GM18526 (cell line): ENCODE results near the gene SLC35B2.

ENCODE experiments used
- POLR2A ChIP-seq: IDR thresholded peaks from 3 replicates; pipeline ENCODE4 v1.6.1; 2011; ENCODE audit not compliant: insufficient read length; ENCODE audit errors: extremely low read depth

SLC35B2 gene

DNA sequence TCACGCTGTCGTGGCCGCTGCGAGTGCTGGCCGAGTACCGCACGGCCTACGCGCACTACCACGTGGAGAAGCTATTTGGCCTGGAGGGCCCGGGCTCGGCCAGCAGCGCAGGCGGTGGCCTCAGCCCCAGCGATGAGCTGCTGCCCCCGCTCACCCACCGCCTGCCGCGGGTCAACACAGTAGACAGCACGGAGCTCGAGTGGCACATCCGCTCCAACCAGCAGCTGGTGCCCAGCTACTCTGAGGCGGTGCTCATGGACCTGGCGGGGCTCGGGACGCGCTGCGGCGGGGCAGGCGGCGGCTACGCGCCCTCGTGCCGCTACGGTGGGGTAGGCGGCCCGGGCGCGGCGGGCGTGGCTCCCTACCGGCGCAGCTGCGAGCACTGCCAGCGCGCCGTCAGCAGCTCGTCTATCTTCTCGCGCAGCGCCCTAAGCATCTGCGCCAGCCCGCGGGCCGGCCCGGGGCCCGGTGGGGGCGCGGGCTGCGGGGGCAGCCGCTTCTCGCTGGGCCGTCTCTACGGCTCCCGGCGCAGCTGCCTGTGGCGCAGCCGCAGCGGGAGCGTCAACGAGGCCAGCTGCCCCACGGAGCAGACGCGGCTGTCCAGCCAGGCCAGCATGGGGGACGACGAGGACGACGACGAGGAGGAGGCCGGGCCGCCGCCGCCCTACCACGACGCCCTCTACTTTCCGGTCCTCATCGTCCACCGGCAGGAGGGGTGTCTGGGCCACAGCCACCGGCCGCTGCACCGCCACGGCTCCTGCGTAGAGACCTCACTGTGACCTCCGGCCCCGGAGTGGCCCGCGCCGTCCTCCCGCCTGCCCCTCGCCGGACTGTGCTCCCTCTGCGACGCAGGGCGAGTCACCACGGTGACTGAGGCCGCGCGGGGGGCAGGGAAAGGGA, 18.7 kb upstream of the SLC35B2 start:
- no peak for TF ChIP-seq POLR2A

DNA sequence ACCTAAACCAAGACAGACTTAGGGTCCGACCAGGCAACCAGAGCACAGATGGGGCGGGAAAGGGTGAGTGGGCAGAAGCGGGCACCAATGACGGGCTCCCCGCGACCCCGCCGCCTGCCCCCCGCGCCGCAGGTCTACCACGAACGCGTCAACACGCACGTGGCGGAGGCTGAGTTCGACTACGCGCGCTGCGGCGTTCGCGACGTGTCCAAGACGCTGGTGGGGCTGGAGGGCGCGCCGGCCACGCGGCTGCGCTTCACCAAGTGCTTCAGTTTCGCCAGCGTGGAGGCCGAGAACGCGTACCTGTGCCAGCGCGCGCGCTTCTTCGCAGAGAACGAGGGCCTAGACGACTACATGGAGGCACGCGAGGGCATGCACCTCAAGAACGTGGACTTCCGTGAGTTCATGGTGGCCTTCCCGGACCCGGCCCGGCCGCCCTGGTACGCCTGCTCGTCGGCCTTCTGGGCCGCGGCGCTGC, 18.0 kb upstream of the SLC35B2 start:
- no peak for TF ChIP-seq POLR2A

GRCh38 chr6:44273617-44274016, 16.3 kb upstream of the SLC35B2 start:
- TF ChIP-seq POLR2A: no peak

DNA sequence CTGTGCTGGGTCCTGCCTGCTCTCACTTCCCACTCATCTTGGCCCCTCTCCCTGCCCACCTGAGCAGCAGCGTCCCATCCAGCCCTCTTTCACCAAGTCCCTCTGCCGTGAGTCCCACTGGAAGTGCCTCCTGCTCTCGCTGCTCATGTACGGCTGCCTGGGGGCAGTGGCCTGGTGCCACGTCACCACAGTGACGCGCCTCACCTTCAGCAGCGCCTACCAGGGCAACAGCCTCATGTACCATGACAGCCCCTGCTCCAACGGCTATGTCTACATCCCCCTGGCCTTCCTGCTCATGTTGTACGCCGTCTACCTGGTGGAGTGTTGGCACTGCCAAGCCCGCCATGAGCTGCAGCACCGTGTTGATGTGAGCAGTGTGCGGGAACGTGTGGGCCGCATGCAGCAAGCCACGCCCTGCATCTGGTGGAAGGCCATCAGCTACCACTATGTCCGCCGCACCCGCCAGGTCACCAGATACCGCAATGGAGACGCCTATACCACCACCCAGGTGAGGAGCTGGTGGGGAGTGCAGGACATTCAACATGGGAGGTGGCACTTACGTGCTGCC, 15.8 kb upstream of the SLC35B2 start:
- no peak for TF ChIP-seq POLR2A

DNA sequence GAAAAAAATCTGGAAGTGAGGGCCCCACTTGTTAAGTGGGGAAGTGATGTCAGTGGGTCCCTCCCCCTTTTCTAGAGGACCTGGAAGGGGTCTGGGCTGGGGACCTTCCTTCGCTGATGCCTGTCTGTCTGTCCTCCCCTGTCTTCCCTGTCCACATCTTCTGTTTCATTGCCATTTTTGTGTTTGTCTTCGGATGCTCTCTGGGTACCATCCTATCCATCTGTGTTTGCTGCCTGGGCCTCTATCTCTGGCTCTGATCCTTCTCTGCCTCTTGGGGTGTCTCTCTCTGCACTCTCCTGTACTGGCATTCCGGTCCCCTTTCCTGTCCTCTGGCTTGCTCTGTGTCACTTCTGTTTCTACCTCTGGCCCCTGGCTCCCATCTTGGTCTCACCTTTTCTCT, 15.2 kb upstream of the SLC35B2 start:
- TF ChIP-seq POLR2A: no peak

DNA sequence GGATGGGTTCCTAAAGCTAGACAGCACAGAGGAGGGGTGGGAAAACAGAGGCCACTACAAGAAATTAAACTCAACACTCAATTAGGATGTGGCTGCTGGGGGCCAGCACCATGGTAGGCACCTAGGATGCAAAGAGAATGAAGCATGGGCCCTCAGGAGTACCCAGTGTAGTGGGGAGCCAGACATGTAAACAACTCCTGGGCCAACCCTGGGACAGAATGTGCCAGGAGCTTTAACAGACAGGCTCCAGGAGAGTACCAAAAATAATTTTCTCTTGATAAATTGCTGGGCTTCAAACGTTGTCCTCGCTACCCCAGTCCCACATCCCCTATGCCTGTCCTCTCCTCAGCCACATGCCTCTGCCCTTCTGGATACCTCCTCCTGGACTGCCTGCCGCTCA, 14.6 kb upstream of the SLC35B2 start:
- TF ChIP-seq POLR2A: no peak

- no peak for TF ChIP-seq POLR2A
Measured at GRCh38 chr6:44271406-44271723, 14.0 kb upstream of the SLC35B2 start.

DNA sequence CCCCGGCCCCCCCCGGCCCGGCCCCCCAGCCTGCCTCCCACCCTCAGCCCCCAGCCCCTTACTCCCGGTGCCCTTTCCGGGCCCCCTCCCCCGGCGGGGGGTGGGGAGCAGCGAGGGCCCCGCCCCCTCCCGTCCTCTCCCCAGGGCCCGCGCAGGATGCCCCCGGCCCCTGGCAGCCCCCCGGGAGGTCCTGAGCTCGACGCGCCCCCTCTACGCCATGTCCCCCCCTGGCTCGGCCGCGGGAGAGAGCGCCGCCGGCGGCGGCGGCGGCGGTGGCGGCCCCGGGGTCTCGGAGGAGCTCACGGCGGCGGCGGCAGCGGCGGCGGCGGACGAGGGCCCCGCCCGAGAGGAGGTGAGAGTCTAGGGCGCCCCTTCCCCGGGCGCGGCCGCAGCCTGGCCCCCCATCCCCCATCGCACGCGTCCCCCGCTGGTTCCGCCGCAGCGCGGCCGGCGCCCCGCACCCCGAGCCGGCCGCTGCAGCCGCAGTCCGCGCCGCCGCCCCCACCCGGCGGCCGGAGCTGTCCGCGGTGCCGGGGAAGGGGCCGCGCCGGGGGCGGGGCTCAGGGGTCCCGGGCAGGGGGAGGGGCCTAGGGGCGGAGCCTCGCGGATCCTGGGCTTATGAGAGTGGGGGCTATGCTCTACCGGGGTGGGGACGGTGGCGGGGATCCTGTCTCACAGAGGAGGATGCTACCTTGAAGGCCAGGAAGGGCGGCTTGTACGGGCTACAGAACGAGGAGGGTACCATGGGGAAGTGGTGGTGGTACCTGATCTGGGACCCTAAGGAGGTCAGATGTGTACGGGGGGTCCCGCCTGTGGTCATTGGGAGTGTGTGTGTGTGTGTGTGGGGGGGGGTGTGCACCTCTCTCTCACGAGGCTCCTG, 13.4 kb upstream of the SLC35B2 start:
- TF ChIP-seq POLR2A: no peak

- TF ChIP-seq POLR2A: no peak
Measured at GRCh38 chr6:44269921-44270525, 12.7 kb upstream of the SLC35B2 start, which contains the start of gene TMEM151B. Gene TMEM151B, plus strand, starts transcription at chr6:44270450. Its CDS starts 293 bp downstream, at chr6:44270743.

DNA sequence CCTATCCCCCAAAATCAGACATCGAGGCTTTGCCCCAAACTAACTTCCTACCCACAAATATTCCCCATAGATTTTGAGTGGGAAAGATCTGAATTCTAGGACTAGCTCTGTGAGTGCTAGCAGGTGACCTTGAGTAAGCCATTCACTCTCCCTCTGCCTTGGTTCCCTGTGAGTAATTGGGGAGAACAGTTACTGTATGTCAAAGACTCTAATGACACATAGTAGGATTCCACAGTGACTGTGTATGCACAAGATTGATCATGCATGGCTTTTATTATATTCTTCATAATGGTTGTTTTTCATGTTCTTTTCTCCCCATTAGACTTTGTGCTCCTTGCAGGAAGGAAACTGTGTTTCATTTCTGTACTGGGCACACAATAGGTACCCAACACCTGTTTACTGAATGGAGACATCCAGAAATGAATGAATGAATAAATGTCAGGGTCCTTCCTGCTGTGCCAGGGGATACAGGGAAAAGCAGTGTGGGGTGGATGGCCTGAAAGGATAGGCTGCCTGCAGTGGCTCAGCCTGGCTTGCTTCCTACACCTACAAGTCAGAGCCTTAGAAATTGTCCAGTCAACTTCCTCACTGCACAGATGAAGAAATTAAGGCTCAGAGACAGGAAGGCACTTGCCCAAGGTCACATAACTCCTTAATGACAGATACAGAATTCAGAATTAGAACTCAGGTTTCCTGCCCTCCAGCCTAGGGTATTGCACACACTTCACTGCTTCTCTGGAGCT, 12.0 kb upstream of the SLC35B2 start:
- TF ChIP-seq POLR2A: no peak

DNA sequence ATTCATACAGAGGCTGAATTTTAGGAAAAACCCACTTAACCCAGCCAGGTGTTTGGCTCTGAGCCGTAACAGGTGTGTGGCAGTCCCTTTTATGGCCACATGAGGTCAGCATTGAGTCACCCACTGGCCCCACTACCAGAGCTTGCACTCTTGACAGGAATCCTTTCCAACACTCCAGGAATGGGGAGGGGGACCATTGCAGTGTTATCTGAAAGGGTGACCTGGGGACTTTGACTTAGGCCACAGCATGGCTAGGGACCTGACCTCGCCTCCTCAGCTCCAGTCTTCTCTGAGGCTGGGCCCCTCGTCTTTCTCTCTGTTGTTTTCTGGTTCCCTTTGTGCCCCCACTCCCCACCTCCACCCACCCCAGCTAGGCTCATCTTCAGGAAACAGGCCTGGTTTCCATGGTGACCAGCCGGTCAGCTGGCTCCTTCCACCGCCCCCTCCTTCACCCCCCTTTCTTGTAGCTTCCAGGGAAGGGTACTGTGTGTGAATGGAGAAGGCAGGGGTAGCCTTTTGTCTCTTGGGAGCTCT, 10.8 kb upstream of the SLC35B2 start:
- TF ChIP-seq POLR2A: no peak

- TF ChIP-seq POLR2A: no peak
Measured at GRCh38 chr6:44267252-44267651, 9.9 kb upstream of the SLC35B2 start.

DNA sequence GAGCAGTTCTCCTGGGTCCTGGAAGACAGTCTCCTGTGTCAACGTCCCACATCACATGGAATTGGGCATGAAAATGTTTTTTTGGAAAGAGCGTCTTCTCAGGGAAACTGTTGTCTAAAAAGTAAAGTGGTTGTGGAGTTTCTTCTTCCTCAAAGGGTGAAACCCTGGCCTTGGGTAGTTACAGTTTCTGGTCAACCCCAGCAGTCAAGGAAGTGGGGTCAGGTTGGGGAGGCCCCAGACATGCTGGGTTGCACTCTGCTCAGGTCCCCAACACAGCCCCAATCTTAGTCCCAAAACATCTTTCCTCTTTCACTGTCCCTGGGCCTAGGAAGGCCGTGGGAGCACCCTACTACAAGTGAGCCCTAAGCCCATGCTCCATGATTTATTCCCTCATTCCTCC, 9.0 kb upstream of the SLC35B2 start:
- no peak for TF ChIP-seq POLR2A

DNA sequence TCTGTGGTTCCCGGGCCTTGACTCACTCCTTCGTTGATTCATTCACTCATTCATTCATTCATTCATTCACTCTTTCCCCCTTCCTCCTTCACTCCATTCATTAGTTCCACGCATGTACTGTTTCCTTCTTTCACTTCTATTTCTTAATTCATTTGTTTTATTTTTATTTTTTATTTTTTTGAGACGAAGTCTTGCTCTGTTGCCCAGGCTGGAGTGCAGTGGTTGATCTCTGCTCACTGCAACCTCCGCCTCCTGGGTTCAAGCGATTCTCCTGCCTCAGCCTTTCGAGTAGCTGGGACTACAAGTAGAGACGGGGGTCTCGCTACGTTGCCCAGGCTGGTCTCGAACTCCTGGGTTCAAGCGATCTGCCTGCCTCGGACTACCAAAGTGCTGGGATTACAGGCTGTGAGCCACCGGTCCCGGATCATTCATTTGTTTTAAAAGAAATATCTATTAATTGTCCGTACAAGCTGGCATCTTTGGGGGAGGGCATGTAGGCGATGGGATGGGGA, 8.4 kb upstream of the SLC35B2 start:
- no peak for TF ChIP-seq POLR2A
